PC-9 (cell line): ENCODE data around the gene SCN7A. TPM values are rescaled to one million over a fixed set of nuclear protein-coding genes. Genes with fewer than 3 reads are reported as not detected.

Experiments used
- BruUV-seq: library from RNA; stranded (reverse); fragments of 400-500 nt; replicated peaks from 2 replicates; lab custom pipeline; 2021; lab: Mats Ljungman, UMichigan
- CTCF ChIA-PET: fragments of 300-600 bp; sonication (Branson Sonifier 250); formaldehyde crosslinking; loops from one replicate; lab custom pipeline; 2022; ENCODE audit warnings: antibody characterized with exemption; lab: Charles Lee
- POLR2A ChIA-PET: fragments of 300-600 bp; sonication (Branson Sonifier 250); formaldehyde crosslinking; loops from one replicate; lab custom pipeline; 2022; ENCODE audit warnings: antibody characterized with exemption; ENCODE audit not compliant: unreplicated experiment; lab: Charles Lee
- DNase-seq, 2 experiments: peaks; one replicate each; pipeline versions ENCODE4 v3.0.0 to v3.0.0-alpha.2; 2015 to 2022; ENCODE audit warnings: mixed read lengths in 1 of 2
- H2AFZ ChIP-seq: fragments of 200-600 bp; sonication (generic); 2 replicates; pipeline ENCODE4 v1.8.1; 2017; ENCODE audit warnings: antibody characterized with exemption
- H3F3A ChIP-seq: fragments of 200-600 bp; sonication (generic); 2 replicates; pipeline ENCODE4 v1.8.1; 2017; ENCODE audit warnings: antibody characterized with exemption, mild to moderate bottlenecking, low read depth; ENCODE audit not compliant: insufficient read depth
- H3K27ac ChIP-seq: fragments of 200-600 bp; sonication (generic); 2 replicates; pipeline ENCODE4 v1.6.1; 2016; ENCODE audit warnings: mixed run types
- H3K27me3 ChIP-seq: fragments of 200-600 bp; sonication (generic); 2 replicates; pipeline ENCODE4 v1.6.1; 2016; ENCODE audit warnings: low read depth, mixed run types; ENCODE audit not compliant: insufficient read depth
- H3K36me3 ChIP-seq: fragments of 200-600 bp; sonication (generic); 2 replicates; pipeline ENCODE4 v1.6.1; 2016; ENCODE audit warnings: low read depth, mixed run types
- H3K4me1 ChIP-seq: fragments of 200-600 bp; sonication (generic); replicated peaks from 2 replicates; pipeline ENCODE4 v1.6.1; 2016; ENCODE audit warnings: mixed run types; ENCODE audit not compliant: insufficient read depth
- H3K4me2 ChIP-seq: fragments of 200-600 bp; sonication (generic); 2 replicates; pipeline ENCODE4 v1.6.1; 2017; ENCODE audit warnings: mixed run types
- H3K4me3 ChIP-seq: fragments of 200-600 bp; sonication (generic); 2 replicates; pipeline ENCODE4 v1.6.1; 2016; ENCODE audit warnings: mixed run types
- H3K79me2 ChIP-seq: fragments of 200-600 bp; sonication (generic); 2 replicates; pipeline ENCODE4 v1.6.1; 2017; ENCODE audit warnings: low read depth, mixed run types
- H3K9me2 ChIP-seq: fragments of 200-600 bp; sonication (generic); 2 replicates; pipeline ENCODE4 v1.8.1; 2017; ENCODE audit warnings: mild to moderate bottlenecking; ENCODE audit not compliant: insufficient read depth
- H3K9me3 ChIP-seq: fragments of 200-600 bp; sonication (generic); 2 replicates; pipeline ENCODE4 v1.8.1; 2016; ENCODE audit warnings: low read depth; ENCODE audit not compliant: insufficient read depth
- H4K20me1 ChIP-seq: fragments of 200-600 bp; sonication (generic); 2 replicates; pipeline ENCODE4 v1.8.1; 2017; ENCODE audit not compliant: insufficient read depth
- CTCF ChIP-seq: fragments of 200-600 bp; sonication (generic); conservative IDR thresholded peaks from 2 replicates; pipeline ENCODE4 v1.6.1; 2017; ENCODE audit warnings: mixed run types, antibody characterized with exemption, mild to moderate bottlenecking, moderate library complexity
- EZH2 ChIP-seq: fragments of 200-600 bp; sonication (generic); IDR thresholded peaks from 2 replicates; pipeline ENCODE4 v1.8.0; 2017; ENCODE audit warnings: antibody characterized with exemption, low read depth
- intact Hi-C: fragments of 100-400 bp; cut with micrococcal nuclease; formaldehyde crosslinking; loops from one replicate; pipeline ENCODE4 v1.10.0; 2022; ENCODE audit not compliant: unreplicated experiment
- total RNA-seq: library from RNA; stranded (reverse); gene quantifications from 2 replicates; pipeline ENCODE4 v1.2.3, GENCODE V29; 2021

Gene SCN7A
- total RNA-seq, 1 experiment from 2014 or later, result not detected

GRCh38 chr2:166451468-166451867, 42.6 kb downstream of the SCN7A start:
- Histone ChIP-seq H3K27ac (no peak overlapping the region), H3K79me2 (no peaks in the 10 kb centered on the region), H3K4me1 (no peaks in the 10 kb centered on the region), H3F3A (no peaks in the 10 kb centered on the region), H2AFZ (no peak overlapping the region), H3K4me3 (no peak overlapping the region), H4K20me1 (no peaks in the 10 kb centered on the region), H3K9me2 (no peaks in the 10 kb centered on the region), H3K4me2 (no peak overlapping the region), H3K36me3 (no peaks in the 10 kb centered on the region), H3K27me3 (no peaks in the 10 kb centered on the region), H3K9me3 (no peaks in the 10 kb centered on the region)
- CTCF ChIA-PET, result no interaction called here
- no peak for DNase-seq
- POLR2A ChIA-PET, result no interaction called here
- intact Hi-C loops, result no loop called here
- BruUV-seq, result no TSS peak
- TF ChIP-seq EZH2 (no peak), CTCF (no peak)

GRCh38 chr2:166449439-166449838, 44.6 kb downstream of the SCN7A start:
- Histone ChIP-seq H3K9me3 (no peaks in the 10 kb centered on the region), H3F3A (no peaks in the 10 kb centered on the region), H3K4me3 (no peak overlapping the region), H3K79me2 (no peaks in the 10 kb centered on the region), H3K27ac (no peak overlapping the region), H2AFZ (no peak overlapping the region), H3K4me1 (no peaks in the 10 kb centered on the region), H3K27me3 (no peaks in the 10 kb centered on the region), H3K36me3 (no peaks in the 10 kb centered on the region), H3K9me2 (no peaks in the 10 kb centered on the region), H3K4me2 (no peak overlapping the region), H4K20me1 (no peaks in the 10 kb centered on the region)
- DNase-seq, result no peak
- BruUV-seq, result no TSS peak
- TF ChIP-seq EZH2, result no peak
- no peak for TF ChIP-seq CTCF
- POLR2A ChIA-PET, result no interaction called here
- intact Hi-C loops, result no loop called here
- CTCF ChIA-PET, result no interaction called here

GRCh38 chr2:166448106-166448505, 45.9 kb downstream of the SCN7A start:
- intact Hi-C loops, result no loop called here
- no peak for DNase-seq
- POLR2A ChIA-PET, result no interaction called here
- H3K9me3 ChIP-seq, result no peaks in the 10 kb centered on the region
- H3F3A ChIP-seq, result no peaks in the 10 kb centered on the region
- no peaks in the 10 kb centered on the region for H3K4me1 ChIP-seq
- H3K27me3 ChIP-seq, result no peaks in the 10 kb centered on the region
- no peaks in the 10 kb centered on the region for H3K36me3 ChIP-seq
- no peak overlapping the region for H3K4me3 ChIP-seq
- no TSS peak for BruUV-seq
- H3K4me2 ChIP-seq, result no peak overlapping the region
- H3K79me2 ChIP-seq, result no peaks in the 10 kb centered on the region
- TF ChIP-seq EZH2, result no peak
- H2AFZ ChIP-seq, result no peak overlapping the region
- CTCF ChIA-PET, result no interaction called here
- no peaks in the 10 kb centered on the region for H4K20me1 ChIP-seq
- no peak overlapping the region for H3K27ac ChIP-seq
- no peaks in the 10 kb centered on the region for H3K9me2 ChIP-seq

- Histone ChIP-seq H3F3A (no peaks in the 10 kb centered on the region), H3K36me3 (no peaks in the 10 kb centered on the region), H3K4me2 (no peak overlapping the region), H3K27me3 (no peaks in the 10 kb centered on the region), H2AFZ (no peak overlapping the region), H3K4me1 (no peaks in the 10 kb centered on the region), H4K20me1 (no peaks in the 10 kb centered on the region), H3K4me3 (no peak overlapping the region), H3K27ac (no peak overlapping the region), H3K9me3 (no peaks in the 10 kb centered on the region), H3K79me2 (no peaks in the 10 kb centered on the region), H3K9me2 (no peaks in the 10 kb centered on the region)
- no peak for DNase-seq
- CTCF ChIA-PET, result no interaction called here
- intact Hi-C loops, result no loop called here
- no TSS peak for BruUV-seq
- POLR2A ChIA-PET, result no interaction called here
- no peak for TF ChIP-seq EZH2
- no peak for TF ChIP-seq CTCF
Measured at GRCh38 chr2:166444306-166444705, 49.7 kb downstream of the SCN7A start.
